ENCODE results near the gene PRTG.

DNA sequence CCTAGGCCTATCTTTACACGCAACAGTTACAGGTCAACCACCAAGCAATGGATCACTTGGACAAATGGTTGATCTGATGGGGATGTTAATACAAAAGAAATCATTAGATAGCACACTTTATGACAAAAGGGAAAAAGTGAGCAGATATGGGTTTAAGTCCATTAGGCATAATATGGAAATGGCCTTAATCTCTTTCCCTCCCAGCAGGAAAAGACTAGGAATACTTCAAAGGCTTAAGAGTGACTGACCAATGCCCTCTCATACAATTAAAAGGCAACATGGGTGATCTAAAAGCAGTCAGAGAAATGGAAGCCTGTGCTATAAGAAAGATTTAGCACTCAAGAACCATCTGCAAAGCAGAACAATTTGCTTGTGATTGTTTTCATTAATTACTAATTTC is 3.3 kb downstream of the PRTG start:
- TF ChIP-seq, protein P1, sequence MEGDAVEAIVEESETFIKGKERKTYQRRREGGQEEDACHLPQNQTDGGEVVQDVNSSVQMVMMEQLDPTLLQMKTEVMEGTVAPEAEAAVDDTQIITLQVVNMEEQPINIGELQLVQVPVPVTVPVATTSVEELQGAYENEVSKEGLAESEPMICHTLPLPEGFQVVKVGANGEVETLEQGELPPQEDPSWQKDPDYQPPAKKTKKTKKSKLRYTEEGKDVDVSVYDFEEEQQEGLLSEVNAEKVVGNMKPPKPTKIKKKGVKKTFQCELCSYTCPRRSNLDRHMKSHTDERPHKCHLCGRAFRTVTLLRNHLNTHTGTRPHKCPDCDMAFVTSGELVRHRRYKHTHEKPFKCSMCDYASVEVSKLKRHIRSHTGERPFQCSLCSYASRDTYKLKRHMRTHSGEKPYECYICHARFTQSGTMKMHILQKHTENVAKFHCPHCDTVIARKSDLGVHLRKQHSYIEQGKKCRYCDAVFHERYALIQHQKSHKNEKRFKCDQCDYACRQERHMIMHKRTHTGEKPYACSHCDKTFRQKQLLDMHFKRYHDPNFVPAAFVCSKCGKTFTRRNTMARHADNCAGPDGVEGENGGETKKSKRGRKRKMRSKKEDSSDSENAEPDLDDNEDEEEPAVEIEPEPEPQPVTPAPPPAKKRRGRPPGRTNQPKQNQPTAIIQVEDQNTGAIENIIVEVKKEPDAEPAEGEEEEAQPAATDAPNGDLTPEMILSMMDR (IDR thresholded peaks at IDR 0.05), result no peak
- TF ChIP-seq POLR2AphosphoS5 (IDR thresholded peaks at IDR 0.05; ENCODE audit: low read depth, low read length) (no peak), TCF7L2 (IDR thresholded peaks at IDR 0.05; ENCODE audit: low read depth, low read length) (no peak), SIN3A (IDR thresholded peaks at IDR 0.05; ENCODE audit: borderline replicate concordance, insufficient read depth, low read depth, low read length) (no peak)
